ENCODE data around the gene DLG1.

- TF ChIP-seq EP300 (IDR thresholded peaks at IDR 0.05): no peak
- TF ChIP-seq POLR2AphosphoS5 (IDR thresholded peaks at IDR 0.05): no peak
Measured at GRCh38 chr3:197012540-197012883, 285.9 kb downstream of the DLG1 start.
